Measurements from ENCODE around the gene DNMBP.
"Not testable (repeated sequence)": the region's sequence is repeated elsewhere in the genome, so short reads cannot be mapped to it uniquely, and the experiment has no call there.

Gene DNMBP

DNA sequence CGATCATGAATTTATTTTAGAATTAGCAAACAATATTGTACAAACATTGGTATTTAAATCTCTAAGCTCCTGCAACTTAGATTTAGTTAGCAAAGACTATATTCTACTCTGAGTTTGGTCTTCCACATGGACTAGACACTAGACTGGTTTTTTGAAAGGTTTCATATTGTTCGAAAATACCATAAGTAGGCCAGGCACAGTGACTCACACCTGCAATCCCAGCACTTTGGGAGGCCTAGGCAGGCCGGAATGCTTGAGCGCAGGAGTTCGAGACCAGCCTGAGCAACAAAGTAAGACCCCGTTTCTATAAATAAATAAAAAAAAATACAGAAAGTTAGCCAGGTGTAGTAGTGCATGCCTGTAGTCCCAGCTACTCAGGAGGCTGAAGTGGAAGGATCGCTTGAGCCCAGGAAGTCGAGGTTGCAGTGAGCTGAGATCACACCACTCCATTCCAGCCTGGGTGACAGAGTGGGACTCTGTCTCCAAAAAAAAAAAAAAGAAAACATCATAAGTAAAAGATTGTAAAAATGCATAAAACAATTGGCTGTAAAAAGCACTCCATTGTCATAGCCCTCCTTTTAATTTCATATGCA is 154.2 kb downstream of the DNMBP start:
- DNase-seq = no peak

DNA sequence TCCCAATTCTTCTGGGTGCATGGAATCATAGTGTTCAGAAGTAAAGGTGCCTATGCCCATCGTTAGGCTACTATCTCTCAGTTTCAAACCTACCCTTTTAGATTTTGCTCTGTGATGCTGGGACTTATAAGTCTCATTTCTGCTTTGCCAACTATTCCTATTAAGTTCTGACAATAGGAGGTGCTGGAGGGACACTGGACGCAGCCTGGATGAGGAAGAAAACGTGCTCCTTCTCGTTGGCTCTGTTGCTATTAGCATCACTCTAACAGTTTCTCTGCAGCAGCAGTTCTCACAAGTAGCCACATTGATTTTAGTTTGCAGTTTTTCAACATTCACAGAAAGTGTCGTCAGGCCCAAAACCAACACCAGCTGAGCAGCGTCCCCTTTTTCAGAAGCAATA is 154.9 kb downstream of the DNMBP start:
- no peak for DNase-seq

DNA sequence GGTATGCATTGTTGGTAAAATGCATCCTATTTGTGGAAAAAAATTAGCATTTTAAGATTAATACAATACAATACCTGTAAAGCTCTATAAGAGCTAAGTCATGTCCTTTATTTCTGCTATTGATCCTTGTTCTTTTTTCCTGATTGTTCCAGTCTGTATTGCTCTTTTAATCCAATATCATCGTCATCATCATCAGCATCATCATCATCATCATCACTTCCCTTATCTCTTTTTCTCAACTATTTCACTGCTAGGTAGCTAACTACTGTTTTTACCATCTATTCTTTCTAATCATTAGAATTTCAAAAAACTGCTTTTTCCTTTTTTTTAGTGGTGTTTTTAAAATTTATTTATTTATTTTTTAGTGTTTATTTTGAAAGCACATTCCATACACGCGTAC is 156.1 kb downstream of the DNMBP start:
- no peak for DNase-seq

DNA sequence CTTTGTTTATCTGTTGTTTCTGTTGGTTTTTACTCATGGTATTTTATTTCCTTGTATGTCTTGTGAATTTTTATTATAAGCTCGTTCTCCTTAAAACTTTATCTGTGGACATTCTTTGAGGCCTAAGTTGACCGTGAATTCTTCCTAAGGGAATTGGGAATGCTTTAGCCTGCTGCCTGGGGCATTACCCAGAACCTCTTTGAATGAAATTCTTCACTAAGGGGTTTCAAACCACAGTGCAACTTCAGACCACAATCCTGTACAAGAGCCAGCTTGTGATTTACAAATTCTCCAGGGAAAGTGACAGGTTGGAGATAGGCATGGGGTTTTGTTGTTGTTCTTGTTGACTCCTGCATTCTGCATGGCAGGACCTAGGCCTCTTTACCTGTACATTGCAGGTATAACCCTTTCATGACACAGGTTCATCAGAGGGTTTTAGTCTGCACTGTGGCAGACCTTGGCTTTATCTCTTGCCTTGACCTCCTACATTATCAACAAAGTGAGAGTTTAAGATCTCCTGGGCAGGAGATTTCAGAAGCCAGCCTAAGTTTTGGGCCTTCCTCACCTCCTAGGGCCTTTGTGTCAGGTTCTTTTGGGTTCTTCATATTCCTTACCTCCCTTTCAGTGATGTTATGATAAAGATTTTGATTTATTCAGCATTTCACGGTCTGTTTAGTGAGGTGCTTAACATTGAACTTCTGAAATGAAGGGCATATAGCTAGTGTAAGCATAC is 157.1 kb downstream of the DNMBP start:
- no peak for DNase-seq

DNA sequence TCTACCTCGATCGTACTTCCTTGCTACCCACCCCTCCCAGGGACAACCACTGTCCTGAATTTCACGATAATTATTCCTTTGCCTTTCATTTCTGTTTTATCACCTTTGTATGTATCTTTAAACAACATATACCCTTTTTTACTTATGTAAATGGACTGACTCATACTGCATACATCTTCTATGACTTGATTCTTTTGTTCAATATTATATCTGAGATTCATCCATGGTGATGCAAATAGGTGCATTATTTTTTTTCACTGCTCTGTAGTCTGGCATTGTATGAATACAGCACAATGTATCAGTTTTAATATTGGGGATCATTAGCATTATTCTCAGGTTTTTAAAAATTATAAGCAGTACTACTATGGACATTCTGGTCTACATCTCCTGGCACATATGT is 157.9 kb downstream of the DNMBP start:
- DNase-seq = no peak

DNA sequence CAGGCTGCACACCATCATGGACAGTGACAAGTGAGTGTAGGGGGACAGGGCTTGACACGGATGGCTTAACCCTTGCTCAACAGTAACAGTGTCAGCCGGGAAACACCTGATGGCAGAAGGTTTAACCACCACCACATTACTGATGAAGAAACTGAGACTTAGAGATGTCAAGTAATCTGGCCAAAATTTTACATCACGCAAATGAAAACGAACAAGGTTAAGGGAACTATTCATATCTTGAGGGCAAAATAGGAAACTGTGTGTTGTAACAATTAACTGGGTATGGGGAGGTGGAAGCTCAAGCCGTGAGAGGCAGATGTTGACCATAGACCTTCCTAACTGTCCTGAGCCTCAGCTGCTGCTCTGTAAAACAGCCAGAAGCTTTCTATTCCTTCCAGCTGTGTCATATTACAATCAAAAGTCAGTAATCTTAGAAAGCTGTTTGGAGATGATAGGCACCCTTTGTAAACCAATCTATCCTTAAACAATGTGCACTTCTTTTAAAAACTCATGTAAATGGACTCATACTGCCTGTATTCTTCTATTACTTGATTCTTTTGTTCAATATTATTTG is 158.9 kb downstream of the DNMBP start:
- DNase-seq = no peak

DNA sequence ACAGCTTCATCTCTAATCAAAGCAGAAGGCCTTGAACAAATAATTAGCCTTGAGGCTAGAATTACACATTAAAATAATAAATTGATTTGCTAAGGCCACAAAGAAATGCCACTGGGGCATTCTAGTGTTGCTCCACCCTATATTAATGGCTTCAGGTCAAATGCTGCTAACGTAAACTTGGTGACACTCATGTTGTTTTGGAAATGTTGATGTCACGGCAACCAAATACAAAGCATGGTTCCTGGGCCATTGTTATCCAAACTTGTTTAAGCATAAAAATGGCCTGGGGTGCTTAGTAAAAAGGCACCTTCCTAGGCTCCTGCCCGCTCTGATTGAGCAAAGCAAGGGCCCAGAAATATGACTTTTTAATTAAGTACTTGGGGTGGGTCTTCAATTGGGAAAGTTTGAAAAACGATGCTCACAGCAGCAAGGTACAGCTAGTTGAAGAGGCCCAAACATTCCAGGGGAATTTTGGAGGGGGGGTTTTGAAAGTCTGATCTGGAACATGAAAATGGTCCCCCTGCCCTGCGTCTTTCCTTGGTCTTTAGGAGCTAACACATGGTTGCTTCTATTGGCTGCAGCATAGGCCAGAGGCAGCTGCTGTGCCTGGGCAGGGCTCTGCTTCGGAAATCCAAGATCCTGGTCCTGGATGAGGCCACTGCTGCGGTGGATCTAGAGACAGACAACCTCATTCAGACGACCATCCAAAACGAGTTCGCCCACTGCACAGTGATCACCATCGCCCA is 159.6 kb downstream of the DNMBP start:
- DNase-seq = no peak

DNA sequence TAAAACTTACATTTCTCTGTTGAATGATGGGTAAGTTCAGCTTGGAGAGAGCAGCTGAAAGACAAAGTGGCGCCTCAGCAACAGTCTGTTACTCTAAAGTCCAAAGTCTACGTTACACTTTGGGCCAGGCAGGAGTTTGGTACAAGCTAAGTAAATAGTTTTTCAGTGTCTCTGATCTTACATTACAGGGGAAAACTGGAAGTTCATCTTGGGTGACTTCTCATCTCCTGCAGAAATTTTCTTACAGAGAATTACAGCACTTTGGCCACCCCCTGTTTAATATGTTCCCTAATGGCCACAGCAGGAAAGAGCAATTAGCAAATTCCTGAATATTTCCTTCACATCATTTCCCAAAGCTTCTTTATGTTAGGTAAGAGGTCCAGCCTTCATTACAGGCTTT is 160.2 kb downstream of the DNMBP start:
- DNase-seq = no peak

DNA sequence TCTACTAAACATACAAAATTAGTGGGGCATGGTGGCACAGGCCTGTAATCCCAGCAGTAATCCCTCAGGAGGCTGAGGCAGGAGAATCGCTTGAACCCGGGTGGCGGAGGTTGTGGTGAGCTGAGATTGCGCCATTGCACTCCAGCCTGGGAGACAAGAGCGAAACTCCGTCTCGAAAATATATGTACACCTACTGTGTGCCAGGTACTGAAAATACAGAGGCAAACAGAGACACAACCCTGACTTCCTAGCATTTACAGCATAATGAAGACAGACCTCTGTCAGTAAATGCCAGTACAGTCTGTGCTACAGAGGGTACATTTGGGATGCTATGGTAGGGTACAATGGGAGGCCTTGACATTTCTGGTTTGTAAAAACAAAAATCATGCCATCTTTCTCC is 160.7 kb downstream of the DNMBP start:
- DNase-seq = no peak

DNA sequence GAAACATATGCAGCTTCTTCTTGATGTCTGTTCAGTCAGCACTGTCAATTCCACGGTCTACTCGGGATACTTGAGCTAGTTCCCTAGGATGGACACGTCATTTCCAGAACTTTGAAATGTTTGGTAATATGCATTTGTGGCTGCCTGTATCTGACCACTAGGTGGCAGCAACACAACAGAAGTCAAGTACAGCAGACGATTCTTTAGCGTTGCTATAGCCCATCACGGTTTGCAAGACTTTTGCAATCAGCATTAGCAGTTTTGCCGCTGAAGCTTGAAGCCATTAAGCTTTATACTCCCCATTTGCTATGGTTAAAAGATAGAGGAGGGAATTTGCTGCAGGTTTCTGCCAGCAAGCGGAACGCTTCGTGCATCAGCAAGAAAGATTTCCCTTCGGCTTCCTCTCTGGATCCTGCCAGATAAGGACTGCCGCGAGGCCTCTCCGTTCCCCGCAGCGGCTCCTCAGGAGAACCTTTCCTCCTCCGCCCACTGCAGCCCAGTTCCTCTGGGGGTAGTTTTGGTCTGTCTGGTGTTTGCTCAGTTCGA is 163.8 kb downstream of the DNMBP start:
- DNase-seq = peak; percentile 35 to 59

DNA sequence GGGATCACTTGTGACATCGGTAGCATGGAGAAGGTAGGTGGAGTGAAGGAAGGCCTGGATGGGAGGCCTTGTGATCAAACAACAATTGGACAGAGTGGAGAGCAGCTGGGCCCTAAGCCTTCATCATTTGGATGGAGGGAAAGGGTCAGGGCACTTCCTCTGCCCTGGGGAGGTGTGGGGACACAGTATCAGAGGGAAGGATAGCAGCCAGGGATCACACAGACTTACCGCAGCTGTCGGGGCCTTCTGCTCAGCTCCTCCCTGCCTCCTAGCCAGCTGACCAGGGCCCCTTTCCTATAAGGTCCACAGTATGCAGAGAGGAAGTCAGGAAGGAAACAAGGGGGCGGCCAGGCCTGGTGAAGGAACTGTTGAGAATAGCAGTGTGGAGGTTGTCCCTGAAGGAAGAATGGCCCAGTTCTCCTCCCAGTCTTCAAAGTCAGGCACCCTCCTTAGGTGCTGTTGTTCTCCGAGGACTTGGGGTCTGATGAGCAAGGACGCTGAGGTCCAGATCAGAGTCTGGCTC is 165.3 kb downstream of the DNMBP start:
- no peak for DNase-seq

DNA sequence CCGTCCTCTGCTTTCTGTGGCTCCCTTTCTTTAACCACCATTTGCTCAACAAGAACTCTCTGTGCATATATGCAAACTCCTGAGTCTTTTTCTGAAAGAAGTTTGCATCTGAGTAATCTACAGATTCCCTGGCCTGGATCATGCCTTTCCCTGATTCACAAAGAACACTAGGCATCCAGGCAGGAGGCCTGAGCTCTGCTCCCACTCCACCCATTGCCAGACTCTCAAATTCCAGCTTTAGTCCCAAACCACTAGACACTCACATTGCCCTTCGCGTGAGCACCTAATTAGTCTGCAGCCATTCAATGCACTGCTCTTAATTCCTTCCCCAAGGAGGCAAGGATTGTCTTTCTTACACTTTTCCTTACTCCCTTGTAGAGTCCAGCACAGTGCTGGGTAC is 166.4 kb downstream of the DNMBP start:
- no peak for DNase-seq

DNA sequence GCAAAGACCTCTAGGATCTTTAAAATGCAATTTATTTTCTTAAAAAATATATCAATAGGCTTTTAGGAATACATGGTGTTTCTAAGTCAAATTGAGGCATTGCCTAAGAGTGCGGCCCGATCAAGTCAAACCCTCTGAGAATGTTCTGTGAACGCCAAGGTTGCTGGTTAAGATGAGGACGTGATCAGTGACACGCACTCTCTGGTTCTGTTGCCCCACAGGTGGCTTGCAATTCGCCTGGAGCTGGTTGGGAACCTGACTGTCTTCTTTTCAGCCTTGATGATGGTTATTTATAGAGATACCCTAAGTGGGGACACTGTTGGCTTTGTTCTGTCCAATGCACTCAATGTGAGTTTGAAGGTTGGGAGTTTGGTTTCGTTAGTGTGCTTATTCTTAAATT is 168.0 kb downstream of the DNMBP start:
- DNase-seq = no peak

DNA sequence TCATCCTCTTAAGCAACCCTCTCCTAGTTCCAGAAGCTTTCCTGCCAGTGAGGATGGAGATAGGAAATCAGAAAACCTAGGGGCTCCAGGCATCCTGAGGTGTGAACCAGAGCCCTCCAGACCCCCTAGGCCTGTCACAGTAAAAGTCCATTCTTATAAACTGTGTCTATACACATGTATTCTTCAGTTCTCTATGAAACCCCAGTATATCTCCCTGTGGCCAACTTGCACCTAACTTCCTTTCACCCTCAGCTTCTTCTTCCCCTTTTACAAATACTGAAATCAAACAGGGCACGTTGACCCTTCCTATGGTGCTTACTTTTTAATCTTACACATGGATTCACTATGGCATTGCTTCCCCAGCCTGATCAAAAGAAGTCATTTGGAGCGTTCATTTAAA is 168.9 kb downstream of the DNMBP start:
- not testable (repeated sequence) for DNase-seq

DNA sequence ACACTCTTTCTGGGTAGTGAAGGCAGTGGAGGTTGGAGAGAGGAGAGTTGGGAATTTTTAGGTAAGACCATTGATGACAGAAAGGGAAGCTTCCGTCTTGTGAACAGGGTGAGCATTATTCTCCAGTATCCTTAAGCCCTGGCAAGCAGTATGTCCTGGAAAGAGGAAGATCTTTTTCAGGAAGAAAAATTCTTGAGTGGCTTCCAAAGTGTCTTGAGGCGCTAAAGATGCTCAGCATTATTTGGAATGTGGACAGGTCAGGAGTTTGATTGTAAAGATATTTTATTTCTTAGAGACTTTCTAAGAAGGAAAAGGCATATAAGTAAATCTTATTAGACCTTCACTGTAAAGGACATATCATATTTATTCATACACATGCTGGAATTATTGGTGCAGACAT is 173.0 kb downstream of the DNMBP start:
- no peak for DNase-seq

DNA sequence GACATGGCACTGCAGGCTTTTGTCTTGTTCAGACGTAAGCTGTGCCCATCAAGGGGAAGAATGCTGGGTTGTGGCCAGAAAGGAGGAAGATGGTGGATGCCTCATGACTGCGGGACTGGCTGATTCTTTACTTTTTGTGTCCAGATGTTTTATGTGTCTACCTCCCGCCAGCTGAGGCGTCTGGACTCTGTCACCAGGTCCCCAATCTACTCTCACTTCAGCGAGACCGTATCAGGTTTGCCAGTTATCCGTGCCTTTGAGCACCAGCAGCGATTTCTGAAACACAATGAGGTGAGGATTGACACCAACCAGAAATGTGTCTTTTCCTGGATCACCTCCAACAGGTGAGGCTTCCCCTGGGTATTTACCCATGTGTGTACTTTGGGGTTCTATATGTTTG is 173.8 kb downstream of the DNMBP start:
- DNase-seq = no peak

DNA sequence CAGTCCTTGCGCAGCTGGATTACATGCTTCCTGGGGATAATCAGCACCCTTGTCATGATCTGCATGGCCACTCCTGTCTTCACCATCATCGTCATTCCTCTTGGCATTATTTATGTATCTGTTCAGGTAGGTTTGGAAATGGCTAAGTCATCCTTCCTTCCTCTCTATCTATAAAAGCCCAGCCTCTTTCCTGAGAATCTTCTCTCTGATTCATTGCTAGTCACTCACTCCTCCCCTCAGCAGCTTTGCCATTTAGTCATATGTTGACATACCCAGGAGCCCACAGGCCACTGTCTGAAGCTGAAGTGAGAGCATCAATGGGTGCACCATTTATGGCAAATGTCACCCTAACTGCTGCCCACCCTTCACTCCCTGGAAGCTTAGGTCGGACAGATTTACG is 175.3 kb downstream of the DNMBP start:
- DNase-seq = no peak

DNA sequence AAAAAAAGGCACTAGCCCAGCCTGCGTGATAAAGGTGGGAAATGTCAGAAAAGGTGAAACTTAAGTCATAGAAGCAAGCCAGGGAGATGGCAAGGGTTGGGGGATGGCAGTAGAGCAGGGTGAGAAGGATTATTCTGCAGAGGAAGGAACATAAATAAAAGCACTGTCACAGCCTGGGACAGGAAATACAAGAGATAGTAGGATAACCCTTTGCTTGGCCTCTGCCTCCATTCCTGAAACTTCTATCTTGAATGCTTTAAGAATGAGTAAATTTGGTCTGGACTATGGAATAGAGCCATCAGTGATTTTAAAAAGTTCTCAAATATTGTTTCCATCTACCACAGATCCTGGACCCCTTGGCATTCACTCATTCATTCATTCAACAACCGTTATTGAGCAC is 177.3 kb downstream of the DNMBP start:
- DNase-seq = no peak

DNA sequence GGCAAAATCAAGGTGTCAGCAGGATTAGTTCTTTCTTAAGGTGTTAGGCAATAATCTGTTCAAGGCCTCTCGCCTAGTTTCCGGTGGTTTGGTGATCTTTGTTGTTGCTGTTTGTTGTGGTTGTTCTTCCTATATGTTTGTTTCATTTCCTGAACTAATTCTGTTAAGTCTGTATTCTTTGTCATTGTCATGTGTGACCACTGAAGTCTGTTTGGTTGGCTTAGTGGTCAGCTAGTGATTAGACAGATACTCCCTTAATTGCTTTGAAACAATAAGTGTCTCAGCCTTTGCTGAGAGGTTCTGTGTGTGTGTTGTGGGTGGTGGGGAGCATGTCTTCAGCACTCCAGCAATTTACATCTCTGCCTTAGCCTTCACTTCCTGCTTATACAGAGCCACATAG is 181.3 kb downstream of the DNMBP start:
- no peak for DNase-seq

DNA sequence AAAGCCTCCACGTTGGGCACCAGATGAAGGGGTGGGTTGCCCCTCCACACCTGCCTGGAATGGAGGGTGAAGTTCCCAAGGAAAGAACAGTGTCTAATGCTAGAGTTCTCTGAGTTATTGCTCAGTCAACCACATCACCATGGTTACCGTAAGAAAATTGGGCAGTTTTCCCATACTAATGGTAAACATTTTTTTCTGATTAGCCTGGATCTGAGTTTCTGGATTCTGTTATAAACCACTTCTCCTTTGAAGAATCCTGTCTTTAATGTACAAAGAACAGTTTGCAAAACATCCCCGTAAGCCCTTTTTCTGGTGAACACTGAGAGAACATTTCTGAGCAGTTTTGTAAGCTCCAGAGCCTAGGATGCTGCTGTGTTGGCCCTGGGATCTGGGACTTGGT is 181.8 kb downstream of the DNMBP start:
- no peak for DNase-seq

Data from NCI-H2081 (cell line).